HepG2 (cell line): ENCODE data around the gene ACAP1. TPM values are rescaled to one million over a fixed set of nuclear protein-coding genes. Genes with fewer than 3 reads are reported as not detected.

ENCODE experiments used
- CEBPZ ChIP-seq: IDR thresholded peaks from 2 replicates; pipeline ENCODE4 v1.6.1; 2012; ENCODE audit warnings: low read length, improper control_type of control experiment
- GFI1 ChIP-seq: sonication (generic); formaldehyde crosslinking; IDR thresholded peaks from 2 replicates; pipeline ENCODE4 v1.5.0; 2020; ENCODE audit warnings: missing genetic modification reagents, mild to moderate bottlenecking, borderline replicate concordance
- NCOR1 ChIP-seq: fragments of 200-600 bp; sonication (generic); IDR thresholded peaks from 2 replicates; pipeline ENCODE4 v1.7.0; 2017; ENCODE audit warnings: antibody characterized with exemption, low read length, borderline replicate concordance
- PITX1 ChIP-seq: sonication (generic); formaldehyde crosslinking; IDR thresholded peaks from 2 replicates; pipeline ENCODE4 v1.5.1; 2020; ENCODE audit warnings: mild to moderate bottlenecking, missing genetic modification reagents
- PLRG1 ChIP-seq: fragments of 450-650 bp; conservative IDR thresholded peaks from 2 replicates; pipeline ENCODE4 v1.6.1; 2016
- RXRA ChIP-seq: sonication (generic); formaldehyde crosslinking; IDR thresholded peaks from 2 replicates; pipeline ENCODE4 v1.5.1; 2020; ENCODE audit warnings: missing genetic modification reagents
- SP5 ChIP-seq: IDR thresholded peaks from 2 replicates; pipeline ENCODE4 v1.6.1; 2016; ENCODE audit warnings: low read depth, borderline replicate concordance
- THRA ChIP-seq: sonication (generic); formaldehyde crosslinking; IDR thresholded peaks from 2 replicates; pipeline ENCODE4 v1.4.0; 2020; ENCODE audit warnings: missing genetic modification reagents, borderline replicate concordance
- ZBTB46 ChIP-seq: sonication (generic); formaldehyde crosslinking; IDR thresholded peaks from 2 replicates; pipeline ENCODE4 v1.4.0; 2020; ENCODE audit warnings: mild to moderate bottlenecking, missing genetic modification reagents, borderline replicate concordance
- ZNF543 ChIP-seq: sonication (generic); formaldehyde crosslinking; IDR thresholded peaks from 2 replicates; pipeline ENCODE4 v1.4.0; 2020; ENCODE audit warnings: mild to moderate bottlenecking, missing genetic modification reagents
- polyA plus RNA-seq, 8 experiments: library from polyadenylated mRNA; depleted of rRNA in 3 of 8; stranded (reverse) in 7 of 8; unstranded in 1 of 8; fragments of >200 nt; fragmentation: Illumina TruSeq in 4 of 8; extraction: Trizol in 4 of 8; gene quantifications; 2 replicates each; pipeline versions ENCODE4 v1.2.1 to v1.2.3, GENCODE V29; 2011 to 2016; ENCODE audit warnings: low read depth in 4 of 8, missing spikeins in 1 of 8, mixed read lengths in 1 of 8; ENCODE audit not compliant: insufficient read depth in 1 of 8
- total RNA-seq, 5 experiments: library from RNA; depleted of rRNA; stranded (reverse); fragments of >200 nt; fragmentation: Illumina TruSeq; extraction: Trizol; gene quantifications; 2 replicates each; pipeline ENCODE4 v1.2.3, GENCODE V29; 2016; ENCODE audit warnings: low read depth in 1 of 5

ACAP1 gene
- total and polyA plus RNA-seq, 2 of the 13 experiments (the other 11 are each of a cell fraction or from before 2014, with no cell fraction given), result 1.3 to 2.5 TPM

GRCh38 chr17:7293816-7294613 lies 42.3 kb upstream of the ACAP1 start (continued):
- TF ChIP-seq ZBTB46 (CRISPR knock-in tag) (no peak), THRA (CRISPR knock-in tag) (peak; percentile 91; the same call in 1 of the 2 replicates), ZNF543 (CRISPR knock-in tag) (0 out of 2 replicates have a peak, but pooled peaks have one; percentile 40), GFI1 (CRISPR knock-in tag) (no peak), RXRA (CRISPR knock-in tag) (peak; percentile 95), SP5 (CRISPR knock-in tag) (peak; percentile 58; the same call in 1 of the 2 replicates), CEBPZ (no peak), PITX1 (no peak), PLRG1 (no peak), NCOR1 (no peak)
